H9 (cell line): Measurements from ENCODE around the gene ITPKA. TPM values are rescaled to one million over a fixed set of nuclear protein-coding genes. Genes with fewer than 3 reads are reported as not detected.

Experiments
- DNase-seq: peaks from one replicate; pipeline ENCODE4 v3.0.0-alpha.2; 2017
- H2AFZ ChIP-seq: one replicate; pipeline ENCODE4 v1.6.1; 2013; ENCODE audit warnings: mild to moderate bottlenecking, low read length, control low read depth, moderate library complexity
- H2AK5ac ChIP-seq: 2 replicates; pipeline ENCODE4 v1.6.1; 2013; ENCODE audit warnings: low read length, control low read depth, mixed read lengths; ENCODE audit not compliant: insufficient read length
- H2BK120ac ChIP-seq: one replicate; pipeline ENCODE4 v1.6.1; 2013; ENCODE audit warnings: low read depth, mild to moderate bottlenecking, low read length, control low read depth, inconsistent platforms; ENCODE audit not compliant: poor library complexity, severe bottlenecking
- H2BK12ac ChIP-seq: 2 replicates; pipeline ENCODE4 v1.6.1; 2013; ENCODE audit warnings: low read length, control low read depth, mixed read lengths, low read depth; ENCODE audit not compliant: insufficient read length
- H2BK15ac ChIP-seq: 2 replicates; pipeline ENCODE4 v1.6.1; 2013; ENCODE audit warnings: low read depth, low read length, control low read depth
- H2BK20ac ChIP-seq: one replicate; pipeline ENCODE4 v1.6.1; 2013; ENCODE audit warnings: low read depth, mild to moderate bottlenecking, low read length, control low read depth, inconsistent platforms; ENCODE audit not compliant: poor library complexity, severe bottlenecking
- H2BK5ac ChIP-seq: 2 replicates; pipeline ENCODE4 v1.6.1; 2013; ENCODE audit warnings: low read length, control low read depth, mixed read lengths; ENCODE audit not compliant: insufficient read length
- H3K14ac ChIP-seq: 2 replicates; pipeline ENCODE4 v1.6.1; 2013; ENCODE audit warnings: low read length, control low read depth; ENCODE audit not compliant: insufficient read depth
- H3K18ac ChIP-seq: 2 replicates; pipeline ENCODE4 v1.6.1; 2013; ENCODE audit warnings: low read depth, mild to moderate bottlenecking, mixed read lengths, low read length, control low read depth; ENCODE audit not compliant: insufficient read length
- H3K23ac ChIP-seq: 2 replicates; pipeline ENCODE4 v1.6.1; 2013; ENCODE audit warnings: low read length, control low read depth, mixed read lengths, low read depth; ENCODE audit not compliant: insufficient read length
- H3K23me2 ChIP-seq: 2 replicates; pipeline ENCODE4 v1.6.1; 2013; ENCODE audit warnings: low read depth, mild to moderate bottlenecking, mixed read lengths, low read length, control low read depth; ENCODE audit not compliant: insufficient read length, poor library complexity, severe bottlenecking
- H3K27ac ChIP-seq: 2 replicates; pipeline ENCODE4 v1.5.1; 2013; ENCODE audit warnings: low read length, control low read depth, mixed read lengths, low read depth; ENCODE audit not compliant: insufficient read length
- H3K27me3 ChIP-seq: 2 replicates; pipeline ENCODE4 v1.6.1; 2013; ENCODE audit warnings: low read length, control low read depth, inconsistent platforms; ENCODE audit not compliant: insufficient read depth
- H3K4ac ChIP-seq: 2 replicates; pipeline ENCODE4 v1.6.1; 2013; ENCODE audit warnings: low read depth, mild to moderate bottlenecking, control low read depth, inconsistent platforms, low read length, moderate library complexity
- H3K4me1 ChIP-seq: 2 replicates; pipeline ENCODE4 v1.6.1; 2013; ENCODE audit warnings: low read length, control low read depth, inconsistent platforms; ENCODE audit not compliant: insufficient read depth
- H3K4me2 ChIP-seq: 2 replicates; pipeline ENCODE4 v1.6.1; 2013; ENCODE audit warnings: low read length, control low read depth, mixed read lengths; ENCODE audit not compliant: insufficient read length, insufficient read depth
- H3K56ac ChIP-seq: 2 replicates; pipeline ENCODE4 v1.6.1; 2013; ENCODE audit warnings: low read depth, mild to moderate bottlenecking, mixed read lengths, low read length, control low read depth; ENCODE audit not compliant: insufficient read length
- H3K79me1 ChIP-seq: 2 replicates; pipeline ENCODE4 v1.6.1; 2013; ENCODE audit warnings: low read depth, mild to moderate bottlenecking, moderate library complexity, low read length, control low read depth, inconsistent platforms; ENCODE audit not compliant: insufficient read depth, poor library complexity, severe bottlenecking
- H3K79me2 ChIP-seq: 2 replicates; pipeline ENCODE4 v1.6.1; 2013; ENCODE audit warnings: low read length, control low read depth, inconsistent platforms; ENCODE audit not compliant: insufficient read depth
- H3K9ac ChIP-seq: 2 replicates; pipeline ENCODE4 v1.6.1; 2013; ENCODE audit warnings: low read length, control low read depth, mixed read lengths; ENCODE audit not compliant: insufficient read length; ENCODE audit errors: extremely low read depth
- H3K9me3 ChIP-seq: one replicate; pipeline ENCODE4 v1.6.1; 2013; ENCODE audit warnings: low read depth, low read length, inconsistent platforms; ENCODE audit not compliant: control insufficient read depth
- H3T11ph ChIP-seq: one replicate; pipeline ENCODE4 v1.6.1; 2013; ENCODE audit warnings: mild to moderate bottlenecking, low read length, control low read depth, inconsistent platforms
- H4K20me1 ChIP-seq: one replicate; pipeline ENCODE4 v1.6.1; 2013; ENCODE audit not compliant: control insufficient read depth, insufficient read length, insufficient read depth
- H4K5ac ChIP-seq: 2 replicates; pipeline ENCODE4 v1.6.1; 2013; ENCODE audit warnings: low read depth, mild to moderate bottlenecking, mixed read lengths, low read length, control low read depth; ENCODE audit not compliant: insufficient read length
- H4K8ac ChIP-seq: replicated peaks from 2 replicates; pipeline ENCODE4 v1.6.1; 2013; ENCODE audit warnings: low read length, control low read depth, mixed read lengths, low read depth; ENCODE audit not compliant: insufficient read length
- H4K91ac ChIP-seq: 2 replicates; pipeline ENCODE4 v1.6.1; 2013; ENCODE audit warnings: low read depth, mild to moderate bottlenecking, moderate library complexity, mixed read lengths, low read length, control low read depth; ENCODE audit not compliant: insufficient read length
- H3K27ac Mint-ChIP-seq, 3 experiments: 2 replicates in 2 of 3; 3 replicates in 1 of 3; pipeline ENCODE4 v1.8.0; 2020 to 2021; ENCODE audit warnings: mixed read lengths in 3 of 3, mild to moderate bottlenecking in 1 of 3, moderate library complexity in 1 of 3
- H3K27me3 Mint-ChIP-seq: 2 replicates; pipeline ENCODE4 v1.8.0; 2021; ENCODE audit warnings: low read depth, mild to moderate bottlenecking, moderate library complexity, mixed read lengths
- H3K36me3 Mint-ChIP-seq, 3 experiments: 2 replicates in 2 of 3; 3 replicates in 1 of 3; pipeline ENCODE4 v1.8.0; 2020 to 2021; ENCODE audit warnings: low read depth in 3 of 3, mixed read lengths in 3 of 3; ENCODE audit not compliant: insufficient read depth in 1 of 3
- H3K4me1 Mint-ChIP-seq, 2 experiments: 2 replicates each; pipeline ENCODE4 v1.8.0; 2020; ENCODE audit warnings: mixed read lengths in 2 of 2
- H3K4me3 Mint-ChIP-seq, 2 experiments: 2 replicates in 1 of 2; 3 replicates in 1 of 2; pipeline ENCODE4 v1.8.0; 2020 to 2021; ENCODE audit warnings: mild to moderate bottlenecking in 2 of 2, mixed read lengths in 2 of 2, moderate library complexity in 1 of 2
- H3K9me3 Mint-ChIP-seq, 2 experiments: 2 replicates in 1 of 2; 3 replicates in 1 of 2; pipeline ENCODE4 v1.8.0; 2020; ENCODE audit warnings: mild to moderate bottlenecking in 2 of 2, mixed read lengths in 2 of 2, moderate library complexity in 1 of 2
- WGBS: extraction: QIAGEN DNeasy Blood & Tissue Kit; methylation state at CpG from one replicate; pipeline ENCODE4 v1.1.7; 2013; ENCODE audit warnings: missing lambda C conversion rate, low lambda C conversion rate, mixed read lengths; ENCODE audit not compliant: insufficient read length; ENCODE audit errors: extremely low coverage; 5-methylcytosine and 5-hydroxymethylcytosine counted together
- total RNA-seq: library from RNA; stranded (reverse); gene quantifications from 2 replicates; pipeline ENCODE4 v1.2.1, GENCODE V29; 2021
- TF ChIP-seq, protein P1 (sequence below): fragments of 200-600 bp; sonication (generic); conservative IDR thresholded peaks from 3 replicates; pipeline ENCODE4 v1.8.0; 2021; ENCODE audit warnings: antibody characterized with exemption, mild to moderate bottlenecking

Gene ITPKA
- total RNA-seq, 1 experiment from 2014 or later = 0.77 TPM

DNA sequence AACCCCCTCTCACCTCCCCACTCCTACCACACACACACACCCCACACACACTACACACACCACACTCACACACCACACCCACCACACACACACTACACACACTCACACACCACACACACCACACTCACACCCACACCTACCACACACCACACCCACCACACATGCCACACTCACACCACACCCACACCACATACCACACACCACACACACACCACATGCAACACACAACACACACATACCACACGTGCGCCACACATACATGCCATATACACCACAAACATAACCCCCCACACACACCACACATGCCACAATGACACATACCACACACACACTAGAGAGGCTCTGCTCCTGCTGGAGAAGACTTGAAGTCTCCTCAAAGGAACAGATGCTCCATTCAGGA is 5.9 kb upstream of the ITPKA start:
- H3K9me3 ChIP-seq = no peaks in the 10 kb centered on the region
- no peak overlapping the region for H3T11ph ChIP-seq
- H4K20me1 ChIP-seq = no peaks in the 10 kb centered on the region
- no peak overlapping the region for H3K18ac ChIP-seq
- H2AFZ ChIP-seq = no peak overlapping the region
- H2BK20ac ChIP-seq = no peak overlapping the region
- H3K27me3 ChIP-seq = peaks cover 18% of the 10 kb centered on the region; the same call in 1 of the 2 replicates
- peak overlapping the region in 1 of 3 experiments; percentile 56; a peak in 1 of 7 replicates for H3K27ac Mint-ChIP-seq
- no peak for DNase-seq
- no peak overlapping the region for H3K56ac ChIP-seq
- peaks cover 2% of the 10 kb centered on the region for H3K23me2 ChIP-seq
- no peaks in the 10 kb centered on the region for H3K79me2 ChIP-seq
- H4K5ac ChIP-seq = no peak overlapping the region
- H3K9me3 Mint-ChIP-seq = no peaks in the 10 kb centered on the region; a peak in 2 of 5 replicates
- H3K36me3 Mint-ChIP-seq = peaks cover 0 to 8% (median 0%) of the 10 kb centered on the region in 3 experiments; a peak in 3 of 7 replicates
- H2BK5ac ChIP-seq = no peak overlapping the region
- H4K8ac ChIP-seq = no peak overlapping the region
- H3K14ac ChIP-seq = no peak overlapping the region
- no peak overlapping the region for H3K23ac ChIP-seq
- H3K4ac ChIP-seq = no peak overlapping the region
- H3K4me2 ChIP-seq = no peak overlapping the region
- H3K4me3 Mint-ChIP-seq = no peak overlapping the region
- no peak overlapping the region for H2BK120ac ChIP-seq
- WGBS = 100% methylated on average over 2 of the region's 2 CpGs
- no peaks in the 10 kb centered on the region for H3K4me1 ChIP-seq
- H2BK15ac ChIP-seq = no peak overlapping the region
- H3K27ac ChIP-seq = no peak overlapping the region
- no peak overlapping the region for H2AK5ac ChIP-seq
- no peaks in the 10 kb centered on the region for H3K79me1 ChIP-seq
- no peak overlapping the region for H4K91ac ChIP-seq
- H2BK12ac ChIP-seq = no peak overlapping the region
- peaks cover 4 to 6% of the 10 kb centered on the region in 2 experiments for H3K4me1 Mint-ChIP-seq
- no peak overlapping the region for H3K9ac ChIP-seq
- H3K27me3 Mint-ChIP-seq = peaks cover 37% of the 10 kb centered on the region
- TF ChIP-seq, protein P1, sequence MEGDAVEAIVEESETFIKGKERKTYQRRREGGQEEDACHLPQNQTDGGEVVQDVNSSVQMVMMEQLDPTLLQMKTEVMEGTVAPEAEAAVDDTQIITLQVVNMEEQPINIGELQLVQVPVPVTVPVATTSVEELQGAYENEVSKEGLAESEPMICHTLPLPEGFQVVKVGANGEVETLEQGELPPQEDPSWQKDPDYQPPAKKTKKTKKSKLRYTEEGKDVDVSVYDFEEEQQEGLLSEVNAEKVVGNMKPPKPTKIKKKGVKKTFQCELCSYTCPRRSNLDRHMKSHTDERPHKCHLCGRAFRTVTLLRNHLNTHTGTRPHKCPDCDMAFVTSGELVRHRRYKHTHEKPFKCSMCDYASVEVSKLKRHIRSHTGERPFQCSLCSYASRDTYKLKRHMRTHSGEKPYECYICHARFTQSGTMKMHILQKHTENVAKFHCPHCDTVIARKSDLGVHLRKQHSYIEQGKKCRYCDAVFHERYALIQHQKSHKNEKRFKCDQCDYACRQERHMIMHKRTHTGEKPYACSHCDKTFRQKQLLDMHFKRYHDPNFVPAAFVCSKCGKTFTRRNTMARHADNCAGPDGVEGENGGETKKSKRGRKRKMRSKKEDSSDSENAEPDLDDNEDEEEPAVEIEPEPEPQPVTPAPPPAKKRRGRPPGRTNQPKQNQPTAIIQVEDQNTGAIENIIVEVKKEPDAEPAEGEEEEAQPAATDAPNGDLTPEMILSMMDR = no peak
